GM21367 (cell line): ENCODE measurements around the gene RAG2.

Experiments
- ATAC-seq: cut with Tn5 transposase; IDR thresholded peaks from one replicate; pipeline ENCODE4 v1.9.1; 2021; ENCODE audit not compliant: unreplicated experiment

Gene RAG2

GRCh38 chr11:36601155-36601554 is 3.1 kb upstream of the RAG2 start:
- no peak for ATAC-seq

- no peak for ATAC-seq
Measured at GRCh38 chr11:36600180-36600579, 2.1 kb upstream of the RAG2 start.

DNA sequence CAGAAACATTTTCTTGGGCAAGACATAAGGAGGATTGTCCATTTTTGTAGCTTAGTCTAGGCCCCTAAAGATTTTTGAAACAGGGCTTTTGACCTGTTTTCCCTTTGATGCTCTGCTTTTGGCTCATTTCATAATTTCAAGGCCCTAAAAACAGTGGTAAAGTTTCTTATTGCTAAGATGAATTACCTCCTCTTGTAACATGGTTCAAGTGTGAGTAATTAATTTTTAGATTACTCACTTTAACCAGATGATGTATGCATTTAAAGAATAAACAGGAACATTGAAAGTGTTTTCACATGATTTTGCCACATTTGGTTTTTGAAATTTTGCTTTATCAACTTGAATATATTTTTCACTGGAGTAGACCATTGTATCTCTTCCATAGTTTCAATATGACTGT is 1.2 kb downstream of the RAG2 start:
- no peak for ATAC-seq

- ATAC-seq, result peak; percentile 89
Measured at GRCh38 chr11:36594316-36594989, 3.6 kb downstream of the RAG2 start, which contains the start of gene IFTAP. Gene IFTAP, plus strand, starts transcription at chr11:36594502. Its CDS starts 15,602 bp downstream, at chr11:36610104.

GRCh38 chr11:36591433-36591832 is 6.6 kb downstream of the RAG2 start:
- ATAC-seq, result no peak

DNA sequence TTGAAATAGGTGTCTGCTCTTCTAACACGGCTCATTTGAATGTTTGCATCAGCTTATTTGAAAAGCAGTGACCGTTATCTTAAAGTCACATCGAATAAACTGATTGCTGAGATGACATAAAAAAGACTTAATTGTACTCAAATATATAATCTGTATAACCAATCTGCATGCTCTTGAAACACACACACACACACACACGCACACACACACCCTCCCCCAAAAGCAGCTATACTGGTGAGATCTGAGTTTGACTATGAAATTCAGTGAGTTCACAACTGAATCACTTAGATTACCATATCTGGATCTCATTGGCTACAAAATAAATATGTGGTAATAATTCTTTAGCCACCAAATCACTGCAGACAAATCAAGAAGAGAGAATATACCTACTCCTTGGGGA is 7.5 kb downstream of the RAG2 start:
- ATAC-seq, result no peak

GRCh38 chr11:36588099-36588498 is 9.9 kb downstream of the RAG2 start:
- ATAC-seq, result no peak

DNA sequence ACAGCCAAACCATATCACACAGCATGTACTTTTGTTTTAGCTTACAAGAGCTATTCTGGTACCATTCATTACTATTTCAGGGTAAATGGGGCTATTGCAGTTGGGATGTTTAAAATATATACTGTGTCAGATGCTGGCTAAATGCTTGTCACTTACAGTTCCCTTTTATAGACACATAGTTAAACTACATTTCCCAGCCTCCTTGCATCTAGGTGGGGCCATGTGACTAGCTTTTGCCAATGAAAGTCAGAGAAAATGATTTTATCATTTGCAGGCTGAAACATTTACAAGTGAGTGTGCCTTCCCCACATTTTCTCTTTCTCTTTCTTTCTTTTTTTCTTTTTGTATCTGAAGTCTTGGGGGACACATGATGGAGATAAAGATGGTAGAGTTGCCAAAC is 11.5 kb downstream of the RAG2 start:
- ATAC-seq, result peak; percentile 81

GRCh38 chr11:36583667-36584066 is 14.4 kb downstream of the RAG2 start:
- no peak for ATAC-seq

DNA sequence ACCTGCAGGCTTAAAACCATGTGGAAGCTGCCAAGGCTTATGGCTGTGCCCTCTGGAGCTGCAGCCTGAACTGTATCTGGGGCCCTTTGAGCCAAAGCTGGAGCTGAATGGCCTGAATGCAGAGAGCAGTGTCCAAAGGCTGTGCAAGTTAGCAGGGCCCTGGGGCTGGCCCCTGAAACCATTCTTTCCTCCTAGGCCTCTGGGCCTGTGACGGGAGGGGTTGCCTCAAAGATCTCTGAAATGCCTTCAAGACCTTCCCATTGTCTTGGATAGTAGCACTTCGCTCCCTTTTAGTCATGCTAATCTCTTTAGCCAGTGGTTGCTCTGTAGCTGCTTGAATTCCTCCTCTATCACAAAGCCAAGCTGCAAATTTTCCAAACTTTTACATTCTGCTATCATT is 16.5 kb downstream of the RAG2 start:
- no peak for ATAC-seq

- no peak for ATAC-seq
Measured at GRCh38 chr11:36578458-36578857, 19.6 kb downstream of the RAG2 start.

- no peak for ATAC-seq
Measured at GRCh38 chr11:36577859-36578258, 20.2 kb downstream of the RAG2 start.

DNA sequence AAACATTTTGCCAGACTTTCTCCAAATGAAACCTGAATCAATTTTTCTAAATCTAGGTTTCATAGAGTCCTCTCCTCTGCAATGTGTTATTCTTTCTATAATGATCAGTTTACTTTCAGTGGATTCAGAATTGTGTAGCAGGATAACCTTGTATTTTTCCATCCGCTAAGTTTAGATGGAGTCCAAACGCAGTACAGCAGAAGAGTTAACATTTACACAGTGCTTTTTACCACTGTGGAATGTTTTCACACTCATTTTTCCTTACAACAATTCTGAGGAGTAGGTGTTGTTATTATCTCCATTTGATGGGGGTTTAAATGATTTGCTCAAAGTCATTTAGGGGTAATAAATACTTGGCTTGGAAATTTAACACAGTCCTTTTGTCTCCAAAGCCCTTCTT is 20.7 kb downstream of the RAG2 start:
- no peak for ATAC-seq

GRCh38 chr11:36574486-36574885 is 23.6 kb downstream of the RAG2 start:
- no peak for ATAC-seq

GRCh38 chr11:36569095-36569494 is 28.9 kb downstream of the RAG2 start:
- no peak for ATAC-seq

- ATAC-seq, result no peak
Measured at GRCh38 chr11:36567694-36568093, 30.3 kb downstream of the RAG2 start, which contains the start of gene RAG1. Gene RAG1, plus strand, starts transcription at chr11:36568007. Its CDS starts 5,298 bp downstream, at chr11:36573305.

DNA sequence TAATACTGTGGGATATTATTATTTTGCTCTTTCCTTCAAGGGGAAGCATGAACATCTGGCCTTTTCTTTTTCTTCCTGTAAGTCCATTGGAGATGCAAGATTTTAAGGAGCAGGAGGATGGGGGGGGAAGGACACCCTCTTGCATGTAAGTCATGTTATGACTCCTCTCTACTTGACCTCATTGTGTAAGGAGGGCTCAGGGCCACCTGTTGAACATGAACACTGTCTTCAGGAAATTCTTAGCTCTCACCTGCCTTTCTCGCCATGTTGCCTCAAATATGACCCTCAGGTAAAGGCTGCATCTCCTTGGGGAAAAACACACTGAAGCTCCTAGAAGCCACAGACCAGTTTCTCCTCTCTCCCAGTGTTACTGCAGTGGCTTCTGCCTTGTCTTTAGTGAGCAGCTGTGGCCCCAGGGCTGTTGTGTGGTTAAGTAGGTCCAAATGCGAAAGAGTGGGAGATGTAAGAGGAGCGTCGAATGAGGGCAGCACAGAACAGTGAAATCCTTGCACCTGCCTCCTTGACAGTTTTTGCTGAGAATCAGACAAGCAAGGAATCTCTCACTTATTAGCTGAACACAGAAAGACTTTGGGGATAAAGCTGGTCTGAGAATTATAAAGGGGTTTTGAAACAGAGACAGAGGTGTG is 31.5 kb downstream of the RAG2 start:
- ATAC-seq, result no peak

GRCh38 chr11:36565031-36565610 is 32.9 kb downstream of the RAG2 start:
- no peak for ATAC-seq

- ATAC-seq, result peak; percentile 67
Measured at GRCh38 chr11:36564376-36565030, 33.5 kb downstream of the RAG2 start.

DNA sequence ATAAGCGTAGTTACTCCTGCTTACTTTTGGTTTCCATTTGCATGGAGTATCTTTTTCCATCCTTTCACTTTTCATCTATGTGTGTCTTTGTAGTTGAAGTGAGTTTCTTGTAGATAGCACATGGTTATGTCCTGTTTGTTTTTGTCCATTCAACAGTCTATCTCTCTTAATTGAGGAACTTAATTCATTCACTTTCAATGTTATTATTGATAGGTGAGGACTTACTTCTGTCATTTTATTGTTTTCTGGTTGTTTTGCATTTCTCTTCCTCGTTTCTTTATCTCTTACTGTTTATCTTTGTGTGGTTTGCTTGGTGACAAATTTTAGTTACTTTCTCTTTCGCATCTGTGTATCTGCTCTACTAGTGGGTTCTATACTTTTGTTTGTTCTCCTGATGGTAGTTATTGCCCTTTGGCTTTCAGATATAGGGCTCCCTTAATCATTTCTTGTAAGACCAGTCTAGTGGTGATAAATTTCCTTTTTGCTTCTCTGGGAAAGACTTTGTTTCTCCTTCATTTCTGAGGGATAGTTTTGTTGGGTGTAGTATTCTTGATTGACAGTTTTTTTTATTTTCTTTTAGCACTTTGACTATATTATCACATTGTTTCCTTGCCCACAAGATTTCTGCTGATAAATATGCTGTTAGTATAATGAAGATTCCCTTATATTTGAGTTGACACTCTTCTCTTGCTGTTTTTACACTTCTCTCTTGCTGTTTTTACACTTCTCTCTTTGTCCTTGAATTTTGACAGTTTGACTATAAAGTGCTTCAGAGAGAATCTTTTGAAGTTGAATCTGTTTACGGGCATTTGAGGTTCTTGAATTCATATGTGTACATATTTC is 39.2 kb downstream of the RAG2 start:
- peak; percentile 96 for ATAC-seq

DNA sequence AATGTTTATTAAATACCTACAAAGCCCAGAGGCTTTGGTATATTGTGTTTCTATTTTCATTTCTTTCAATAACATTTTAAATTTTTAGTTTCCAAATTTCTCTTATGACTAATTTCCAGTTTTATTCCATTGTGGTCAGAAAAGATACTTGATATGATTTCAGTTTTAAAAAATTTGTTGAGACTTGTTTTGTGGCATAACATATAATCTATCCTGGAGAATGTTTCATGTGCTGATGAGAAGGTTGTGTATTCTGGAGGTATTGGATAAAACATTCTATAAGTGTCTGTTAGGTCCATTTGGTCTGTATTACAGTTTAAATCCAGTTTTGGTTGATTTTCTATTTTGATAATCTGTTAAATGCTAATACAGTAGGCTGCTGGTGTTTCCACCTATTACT is 40.0 kb downstream of the RAG2 start:
- no peak for ATAC-seq
